Spleen (tissue), 3 donors: ENCODE measurements around the gene TENM4.

Experiments
- POLR2A ChIP-seq, 3 donors: fragments of 450-650 bp; IDR thresholded peaks; one replicate each; pipeline ENCODE4 v1.5.1; 2017; ENCODE audit warnings: antibody characterized with exemption in 3 of 3, mild to moderate bottlenecking in 1 of 3
- POLR2AphosphoS5 ChIP-seq, 3 donors: sonication (generic); formaldehyde crosslinking; IDR thresholded peaks; one replicate each; pipeline ENCODE4 v1.5.1; 2017; ENCODE audit warnings: antibody characterized with exemption in 3 of 3

- TF ChIP-seq POLR2A (IDR thresholded peaks at IDR 0.05), result no peak
- no peak for TF ChIP-seq POLR2AphosphoS5 (IDR thresholded peaks at IDR 0.05)
These were observed 415.2 kb downstream of the TENM4 start for GRCh38 chr11:79025622-79026021.
